ENCODE data around the gene ARHGEF1.

GRCh38 chr19:41930322-41930722, 47.3 kb downstream of the ARHGEF1 start:
- TF ChIP-seq, protein P1, sequence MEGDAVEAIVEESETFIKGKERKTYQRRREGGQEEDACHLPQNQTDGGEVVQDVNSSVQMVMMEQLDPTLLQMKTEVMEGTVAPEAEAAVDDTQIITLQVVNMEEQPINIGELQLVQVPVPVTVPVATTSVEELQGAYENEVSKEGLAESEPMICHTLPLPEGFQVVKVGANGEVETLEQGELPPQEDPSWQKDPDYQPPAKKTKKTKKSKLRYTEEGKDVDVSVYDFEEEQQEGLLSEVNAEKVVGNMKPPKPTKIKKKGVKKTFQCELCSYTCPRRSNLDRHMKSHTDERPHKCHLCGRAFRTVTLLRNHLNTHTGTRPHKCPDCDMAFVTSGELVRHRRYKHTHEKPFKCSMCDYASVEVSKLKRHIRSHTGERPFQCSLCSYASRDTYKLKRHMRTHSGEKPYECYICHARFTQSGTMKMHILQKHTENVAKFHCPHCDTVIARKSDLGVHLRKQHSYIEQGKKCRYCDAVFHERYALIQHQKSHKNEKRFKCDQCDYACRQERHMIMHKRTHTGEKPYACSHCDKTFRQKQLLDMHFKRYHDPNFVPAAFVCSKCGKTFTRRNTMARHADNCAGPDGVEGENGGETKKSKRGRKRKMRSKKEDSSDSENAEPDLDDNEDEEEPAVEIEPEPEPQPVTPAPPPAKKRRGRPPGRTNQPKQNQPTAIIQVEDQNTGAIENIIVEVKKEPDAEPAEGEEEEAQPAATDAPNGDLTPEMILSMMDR (conservative IDR thresholded peaks at IDR 0.05; ENCODE audit: low read depth, low read length) = no peak
- TF ChIP-seq EZH2 (IDR thresholded peaks at IDR 0.05; ENCODE audit: low read length, unreplicated experiment) (no peak), EZH2phosphoT487 (IDR thresholded peaks at IDR 0.05; ENCODE audit: borderline replicate concordance, low read length) (no peak)
